Mammary epithelial cell (primary cell): ENCODE data around the gene SLF2.

Source experiments
- CTCF ChIP-seq, 2 donors: IDR thresholded peaks in 1 of 2; conservative IDR thresholded peaks in 1 of 2; 2 replicates each; pipeline ENCODE4 v1.5.1; 2011 to 2012; ENCODE audit warnings: inconsistent platforms in 2 of 2, low read length in 2 of 2, mild to moderate bottlenecking in 2 of 2, control low read depth in 1 of 2, low read depth in 1 of 2; ENCODE audit not compliant: insufficient read depth in 1 of 2; ENCODE audit errors: extremely low read depth in 1 of 2
- EZH2 ChIP-seq: IDR thresholded peaks from 2 replicates; pipeline ENCODE4 v1.6.1; 2012; ENCODE audit warnings: low read length, inconsistent platforms, borderline replicate concordance

GRCh38 chr10:100886963-100887362 lies 25.8 kb upstream of the SLF2 start:
- TF ChIP-seq CTCF (conservative IDR thresholded peaks at IDR 0.05 in 1 of 2, IDR thresholded peaks at IDR 0.05 in 1 of 2; ENCODE audit: extremely low read depth in 1 of 2, insufficient read depth in 1 of 2, low read depth in 1 of 2, low read length in 2 of 2) (no peak), EZH2 (no peak)
